NCI-H2196 treated with DMSO at 0.1 percent for 48 hours (cell line): ENCODE measurements around the gene TCTA.

ENCODE experiments used
- DNase-seq: peaks from one replicate; lab custom pipeline; 2025; ENCODE audit not compliant: unreplicated experiment; lab: John Stamatoyannopoulos, UW

TCTA gene

DNA sequence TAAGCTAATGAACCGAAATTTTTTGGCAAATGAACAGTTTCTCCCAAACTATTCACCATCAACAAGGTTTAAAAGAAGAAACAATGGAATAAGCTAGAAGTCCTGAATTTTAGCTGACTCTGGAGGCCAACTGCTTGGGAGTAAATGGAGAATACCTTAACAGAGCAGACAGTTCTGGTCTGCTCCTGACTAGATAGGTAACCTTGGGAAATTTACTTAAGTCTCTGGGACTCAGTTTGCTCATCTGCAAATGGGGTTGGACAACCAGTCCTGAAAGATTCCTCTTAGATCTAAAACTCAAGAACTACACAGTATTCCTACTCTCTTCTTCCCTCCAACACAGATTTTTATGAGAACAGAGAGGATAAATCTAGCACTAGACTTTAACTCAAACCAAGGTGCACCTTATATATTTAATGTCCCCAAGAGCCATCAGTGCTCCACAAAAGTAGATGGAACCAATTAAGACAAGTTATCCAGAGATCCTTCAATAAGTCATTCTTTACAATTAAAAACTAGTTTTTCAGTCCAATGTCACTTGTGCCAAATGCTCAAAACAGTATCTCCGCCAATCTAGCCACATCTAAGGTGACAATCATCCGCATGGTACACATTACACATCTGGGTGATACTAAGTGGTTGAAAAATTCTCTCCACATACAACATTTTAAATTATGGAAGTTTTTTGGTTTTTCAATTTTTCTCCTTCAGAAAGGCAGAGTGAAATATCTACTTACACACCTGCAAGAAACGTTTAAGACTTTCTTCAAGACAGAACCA is 2.0 kb upstream of the TCTA start:
- no peak for DNase-seq

DNA sequence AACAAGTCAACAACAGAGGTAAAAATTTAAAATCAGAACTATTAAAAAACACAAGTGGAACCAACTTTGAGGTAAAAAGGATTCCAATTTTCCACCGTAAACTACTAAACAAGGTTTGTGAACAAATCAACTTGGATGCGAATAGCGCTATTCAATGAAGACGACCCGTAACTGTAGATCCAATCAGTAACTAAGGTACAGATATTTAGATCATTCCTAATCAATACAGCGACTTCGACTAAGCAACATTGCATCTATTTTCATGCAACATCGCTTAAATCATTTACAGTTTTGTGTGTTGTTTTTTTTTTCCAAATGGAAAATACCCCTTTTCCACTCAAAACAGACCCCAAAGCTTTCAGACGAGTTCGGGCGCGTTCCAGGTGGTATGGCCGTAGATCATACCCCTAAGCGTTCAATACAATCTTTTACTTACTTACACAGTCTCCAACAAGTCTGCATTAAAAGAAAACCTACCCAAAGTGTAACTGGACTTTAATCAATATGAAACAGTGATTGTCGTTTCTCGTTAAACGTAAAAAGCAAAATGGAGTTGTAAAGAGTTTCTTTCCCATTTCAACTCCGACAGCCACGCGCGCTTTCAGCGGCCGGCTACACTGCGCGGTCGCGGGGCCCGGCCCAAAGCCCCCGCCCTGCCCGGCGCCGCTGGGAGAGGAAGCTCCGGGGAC is 1.2 kb upstream of the TCTA start:
- DNase-seq, result no peak

DNA sequence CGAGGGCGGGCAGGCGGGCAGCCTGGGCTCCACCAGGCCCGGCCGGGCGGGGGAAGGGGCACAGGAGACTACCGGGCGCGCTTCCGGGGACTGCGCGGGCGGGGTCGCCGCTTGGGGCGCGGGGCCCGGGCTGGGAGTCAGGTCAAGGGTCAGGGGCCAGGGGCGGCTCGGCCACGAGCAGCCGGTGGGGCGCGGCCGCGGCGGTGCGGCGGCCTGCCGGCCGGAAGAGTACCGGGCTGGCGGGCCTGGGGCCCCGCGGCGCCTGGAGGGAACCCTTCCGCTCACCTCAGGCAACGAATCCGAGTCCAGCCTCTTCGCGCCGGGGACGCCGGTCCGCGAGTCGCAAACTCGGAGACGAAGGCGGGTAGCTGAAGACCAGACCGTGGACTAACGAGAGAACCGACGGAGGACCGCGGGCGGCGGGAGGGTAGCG is 672 bp upstream of the TCTA start:
- DNase-seq, result no peak

DNA sequence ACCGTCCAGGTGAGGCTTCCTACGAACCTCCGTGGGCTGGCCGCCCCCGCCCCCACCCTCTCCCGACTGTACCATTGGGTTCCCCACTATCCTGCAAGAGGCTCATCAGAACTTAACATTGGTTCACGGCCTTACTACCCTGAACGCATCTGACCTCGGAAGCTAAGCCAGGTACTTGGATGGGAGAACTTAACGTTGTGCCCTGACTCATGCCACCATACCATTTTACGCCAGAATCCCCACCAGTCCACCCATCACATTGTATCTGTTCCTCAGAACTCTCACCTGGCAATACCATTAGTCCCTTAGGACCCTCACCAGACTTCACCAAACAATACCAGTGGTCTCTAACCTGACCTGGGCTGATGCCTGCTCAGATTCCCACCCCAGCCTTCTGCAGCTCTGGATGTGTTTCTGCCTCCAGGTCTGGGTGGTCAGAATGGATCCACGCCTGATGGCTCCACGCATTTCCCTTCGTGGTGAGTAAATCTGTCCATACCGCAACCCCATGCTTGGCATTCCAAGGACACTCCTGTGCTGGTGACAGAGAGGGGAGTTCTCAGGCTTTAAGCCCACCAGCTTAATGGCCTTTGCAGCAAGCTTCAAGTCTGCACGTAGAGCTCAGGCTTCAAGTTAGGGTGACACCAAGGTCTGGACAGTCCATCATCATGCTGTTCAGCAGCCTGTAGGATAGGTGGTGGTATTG is 562 bp downstream of the TCTA start:
- DNase-seq, result no peak

DNA sequence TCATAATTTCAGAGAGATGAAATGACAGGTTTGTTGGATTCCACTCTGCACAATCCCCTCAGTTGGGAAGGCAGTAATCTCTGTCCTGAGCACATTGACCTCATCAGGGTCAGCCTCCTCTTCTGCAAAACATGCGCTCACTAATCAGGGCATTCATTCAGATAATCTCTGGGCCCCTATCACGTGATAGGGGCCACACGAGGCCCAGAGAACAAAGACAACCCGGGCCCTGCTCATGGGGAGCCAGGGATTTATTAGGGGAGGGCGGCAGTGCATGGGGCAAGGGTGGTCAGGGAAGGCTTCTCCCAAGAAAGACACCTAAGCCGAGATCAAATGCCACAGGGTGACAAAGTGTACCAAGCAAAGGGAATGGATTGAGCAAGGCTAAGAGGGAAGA is 1.1 kb downstream of the TCTA start:
- DNase-seq, result no peak

DNA sequence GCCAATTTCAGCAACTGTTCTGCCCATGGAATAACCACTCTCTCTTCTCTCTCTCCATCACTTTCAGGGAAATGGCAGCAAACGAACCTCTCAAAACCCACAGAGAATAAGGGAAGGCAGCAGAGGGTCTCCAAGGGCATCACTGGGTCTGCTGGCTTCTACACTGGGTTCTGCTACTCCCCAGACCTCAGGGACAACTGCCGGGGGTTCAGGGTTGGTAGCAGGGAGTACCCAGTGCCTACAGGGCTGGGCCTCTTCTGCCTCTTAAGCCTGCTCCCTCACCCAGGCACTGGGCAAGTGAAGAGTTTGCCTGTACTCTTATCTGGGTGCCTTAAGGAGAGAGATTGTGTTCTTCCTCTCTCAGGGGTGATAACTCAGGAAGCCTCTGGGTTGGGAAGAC is 2.5 kb downstream of the TCTA start:
- DNase-seq, result no peak

DNA sequence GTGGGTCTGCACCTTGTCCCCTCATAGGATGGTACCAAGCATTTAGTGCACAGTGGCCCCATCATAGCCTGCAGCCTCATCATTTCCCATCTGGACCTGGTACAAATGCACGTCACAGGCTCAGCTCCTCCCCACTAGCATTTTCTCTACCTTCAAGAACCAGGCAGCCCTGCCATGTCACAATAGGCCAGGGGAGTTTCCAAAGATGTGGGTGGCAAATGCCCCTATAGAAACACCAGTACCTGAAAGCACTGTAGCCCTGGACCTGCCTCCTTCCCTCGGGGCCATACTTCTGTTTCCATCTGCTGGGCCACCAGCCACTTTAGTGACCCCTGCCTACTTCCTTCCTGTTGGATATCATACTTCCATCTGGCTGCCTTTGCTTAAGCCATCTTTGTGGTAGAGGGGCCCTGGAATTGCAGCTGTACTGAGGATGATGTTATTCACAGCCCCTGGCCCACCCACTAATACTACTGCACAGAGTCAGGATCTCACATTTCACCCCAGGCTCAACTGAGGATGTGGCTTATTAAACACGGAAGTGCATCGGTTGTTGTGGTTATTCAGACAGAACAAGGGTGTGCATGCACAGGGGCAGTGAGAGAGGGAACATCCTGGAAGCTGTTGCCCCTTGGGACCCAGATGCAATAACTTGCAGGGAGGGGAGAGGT is 3.8 kb downstream of the TCTA start:
- DNase-seq, result no peak

DNA sequence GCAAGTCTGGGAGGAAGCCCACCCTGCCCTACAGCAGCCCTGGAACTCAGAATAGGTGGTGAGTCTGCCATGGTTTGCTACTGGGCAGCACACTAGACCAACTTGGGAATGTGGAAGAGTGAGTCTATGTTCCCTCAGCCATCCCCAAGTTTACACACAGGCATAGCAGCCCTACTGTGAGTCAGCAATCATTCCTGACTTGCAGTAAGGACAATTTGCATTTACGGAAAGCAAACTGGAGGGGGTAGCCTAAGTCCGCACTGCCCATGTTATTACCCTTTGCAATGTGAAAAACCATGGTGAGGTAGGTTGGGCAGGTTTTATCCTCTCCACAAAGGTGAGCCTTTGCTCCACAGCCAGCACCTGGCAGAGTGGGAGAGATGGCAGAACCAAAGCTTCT is 4.6 kb downstream of the TCTA start:
- no peak for DNase-seq

DNA sequence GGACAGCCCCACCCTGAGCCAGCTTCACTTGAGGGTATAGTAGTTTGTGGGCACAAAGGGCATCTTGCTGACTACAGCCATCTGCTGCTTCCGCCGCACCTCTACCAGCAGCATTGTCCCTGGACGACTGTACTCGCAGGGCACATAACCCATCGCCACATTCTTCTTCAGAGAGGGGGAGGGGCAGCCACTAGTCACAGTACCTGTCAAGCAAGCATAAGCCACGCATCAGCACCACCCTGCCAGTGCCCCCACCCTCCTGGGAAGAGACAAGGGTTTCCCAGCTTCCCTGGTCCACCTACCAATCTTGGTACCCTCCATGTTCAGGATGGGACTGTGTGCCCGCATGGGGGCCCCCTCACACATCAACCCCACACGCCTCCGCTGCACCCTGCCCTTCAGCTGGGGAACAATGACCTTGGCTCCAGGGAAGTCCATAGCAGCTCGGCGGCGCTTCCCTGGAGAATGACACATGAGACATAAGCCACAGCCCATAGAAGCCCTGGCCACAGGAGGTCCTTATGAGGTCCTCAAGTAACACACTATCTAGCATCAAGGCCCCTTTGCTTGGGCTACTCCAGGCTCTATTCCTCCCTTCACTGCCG is 5.4 kb downstream of the TCTA start:
- no peak for DNase-seq

DNA sequence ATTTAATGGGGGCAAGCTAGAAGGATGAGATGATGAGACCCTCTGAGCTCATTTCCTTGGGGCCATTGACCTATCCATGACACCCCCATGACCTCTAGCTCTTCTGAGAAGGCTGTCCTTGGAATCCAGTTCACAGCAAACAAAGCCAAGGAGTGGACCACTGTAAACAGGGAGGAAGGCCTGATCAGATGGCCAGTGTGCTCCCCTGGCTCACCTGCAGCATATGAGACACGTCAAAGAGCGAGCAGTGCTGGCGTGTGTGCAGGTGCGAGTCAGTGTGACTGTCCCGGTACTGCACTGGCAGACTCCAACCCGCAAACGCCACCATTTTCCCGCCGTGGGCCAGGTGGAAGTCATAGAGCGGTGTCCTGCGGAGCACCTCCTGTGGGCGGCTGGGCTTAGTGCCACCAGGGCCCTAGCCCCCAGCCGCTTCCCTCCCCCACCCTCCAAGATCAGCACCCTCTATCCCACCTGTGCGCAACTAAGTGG is 9.7 kb downstream of the TCTA start:
- no peak for DNase-seq

DNA sequence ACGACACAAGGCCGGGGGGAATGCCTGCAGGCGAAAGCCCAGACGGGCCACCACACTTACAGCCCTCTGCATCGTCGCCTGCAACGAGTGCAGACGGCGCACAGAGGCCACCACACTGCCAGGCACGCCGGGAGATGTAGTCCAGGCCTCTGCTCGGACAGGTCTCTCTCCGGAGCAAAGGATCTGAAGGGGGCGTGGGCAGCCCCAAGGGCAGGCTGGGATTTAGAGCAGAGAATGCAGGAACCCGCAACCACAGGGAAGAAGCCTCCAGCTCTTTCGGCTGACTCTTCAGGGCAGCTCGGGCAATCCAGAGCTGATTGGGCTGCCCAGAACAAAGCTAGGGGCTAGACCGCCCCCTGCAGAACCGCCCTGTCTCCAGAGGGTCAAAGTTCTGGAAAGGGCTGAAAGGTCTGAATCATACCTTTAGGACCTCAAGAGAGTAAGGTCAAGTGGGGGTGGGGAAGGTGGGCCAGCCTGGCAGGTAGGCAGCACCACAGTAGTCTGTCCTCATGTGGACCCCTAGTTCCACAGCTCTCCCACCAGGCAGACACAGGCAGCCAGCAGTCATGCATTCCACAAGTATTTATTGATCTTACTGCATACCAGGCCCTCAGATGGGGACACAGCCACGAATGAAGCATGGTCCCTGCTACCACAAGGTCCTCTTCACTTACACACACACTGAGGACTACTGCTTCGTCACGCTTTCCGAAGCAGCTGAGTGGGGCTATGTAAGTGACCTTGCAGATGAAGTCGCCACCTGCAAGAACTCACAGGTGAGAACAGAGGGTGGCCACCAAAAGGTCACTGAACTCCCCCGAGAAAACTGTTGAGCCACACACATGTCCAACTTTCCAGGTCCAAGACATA is 10.4 kb downstream of the TCTA start, which contains the start of gene AMT:
AMT (minus strand) TSS at position 95 of the 870 bp plus-strand sequence; CDS start at position 72, 23 bp downstream.
- no peak for DNase-seq

DNA sequence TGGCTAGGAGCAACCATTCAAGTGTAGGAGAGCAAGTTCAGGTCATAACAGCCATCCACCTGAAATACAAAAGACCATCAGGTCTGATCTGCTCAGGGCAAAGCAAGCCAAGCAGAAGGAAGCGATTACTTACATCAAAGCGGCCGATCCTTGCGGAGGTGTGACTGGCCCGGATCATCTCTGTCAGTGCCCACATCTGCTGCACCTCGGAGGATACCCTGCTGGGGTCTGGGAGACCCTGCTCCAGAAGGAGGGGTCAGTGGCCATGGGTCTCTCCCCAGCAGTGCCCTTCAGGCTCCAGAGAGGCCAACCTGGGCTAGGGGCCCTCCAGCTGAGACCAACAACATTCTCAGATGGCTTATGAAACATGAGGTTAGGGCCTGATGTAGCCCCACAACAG is 12.6 kb downstream of the TCTA start:
- DNase-seq, result no peak

DNA sequence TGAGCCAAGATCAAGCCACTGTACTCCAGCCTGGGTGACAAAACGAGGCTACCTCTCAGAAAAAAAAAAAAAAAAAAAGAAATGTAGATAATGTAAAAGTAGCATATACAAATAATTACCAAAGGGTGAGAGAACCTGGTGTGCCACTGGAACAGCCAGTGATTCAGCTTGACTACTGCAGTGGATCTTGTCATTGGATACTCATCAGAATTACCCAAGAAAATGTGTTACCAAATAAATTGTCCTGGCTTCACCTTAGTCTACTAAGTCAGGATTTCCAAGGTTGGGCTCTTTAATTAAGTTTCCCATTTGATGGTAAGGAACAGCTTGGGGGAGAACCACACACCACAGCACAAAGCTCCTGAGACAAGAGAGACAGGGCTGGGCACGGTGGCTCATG is 15.4 kb downstream of the TCTA start:
- no peak for DNase-seq

DNA sequence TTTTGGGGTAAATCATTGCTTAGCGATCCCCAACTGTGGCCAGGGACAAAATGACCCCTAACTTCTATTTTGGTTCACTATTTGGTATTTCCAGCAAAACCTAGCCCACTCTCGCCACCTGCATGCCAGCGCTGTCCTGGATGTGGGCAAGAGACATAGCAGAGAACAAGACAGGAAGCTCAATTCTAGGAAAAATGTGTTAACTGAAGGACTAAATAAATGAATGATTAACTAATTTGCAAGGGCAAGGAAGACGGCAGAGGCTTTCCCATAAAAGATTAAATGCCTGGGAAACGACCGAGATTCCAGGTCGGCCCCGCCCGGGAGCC is 16.5 kb downstream of the TCTA start:
- no peak for DNase-seq

DNA sequence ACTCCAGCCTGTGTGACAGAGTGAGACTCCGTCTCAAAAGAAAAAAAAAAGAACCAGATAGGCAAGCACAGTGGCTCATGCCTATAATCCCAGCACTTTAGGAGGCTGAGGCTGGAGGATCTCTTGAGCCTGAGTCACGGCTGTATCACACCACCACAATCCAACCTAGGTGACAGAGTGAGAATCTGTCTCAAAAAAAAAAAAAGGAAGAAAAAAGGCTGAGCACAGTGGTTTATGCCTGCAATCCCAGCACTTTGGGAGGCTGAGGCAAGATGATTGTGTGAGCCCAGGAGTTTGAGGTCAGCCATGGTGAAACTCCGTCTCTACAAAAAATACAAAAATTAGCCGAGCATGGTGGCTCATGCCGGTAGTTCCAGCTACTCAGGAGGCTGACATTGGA is 22.5 kb downstream of the TCTA start:
- no peak for DNase-seq

DNA sequence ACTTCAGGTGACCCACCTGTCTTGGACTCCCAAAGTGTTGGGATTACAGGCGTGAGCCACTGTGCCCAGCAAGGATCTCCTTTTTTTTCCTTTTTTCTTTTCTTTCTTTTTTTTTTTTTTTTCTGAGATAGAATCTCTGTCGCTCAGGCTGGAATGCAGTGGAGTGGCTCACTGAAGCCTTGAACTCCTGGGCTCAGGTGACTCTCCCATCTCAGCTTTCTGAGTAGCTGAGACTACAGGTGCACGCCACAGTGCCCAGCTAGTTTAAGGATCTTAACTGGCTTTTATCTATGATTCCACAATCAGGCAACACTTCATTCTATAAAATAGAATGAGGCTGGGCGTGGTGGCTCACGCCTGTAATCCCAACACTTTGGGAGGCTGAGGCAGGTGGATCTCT is 33.2 kb downstream of the TCTA start:
- no peak for DNase-seq

DNA sequence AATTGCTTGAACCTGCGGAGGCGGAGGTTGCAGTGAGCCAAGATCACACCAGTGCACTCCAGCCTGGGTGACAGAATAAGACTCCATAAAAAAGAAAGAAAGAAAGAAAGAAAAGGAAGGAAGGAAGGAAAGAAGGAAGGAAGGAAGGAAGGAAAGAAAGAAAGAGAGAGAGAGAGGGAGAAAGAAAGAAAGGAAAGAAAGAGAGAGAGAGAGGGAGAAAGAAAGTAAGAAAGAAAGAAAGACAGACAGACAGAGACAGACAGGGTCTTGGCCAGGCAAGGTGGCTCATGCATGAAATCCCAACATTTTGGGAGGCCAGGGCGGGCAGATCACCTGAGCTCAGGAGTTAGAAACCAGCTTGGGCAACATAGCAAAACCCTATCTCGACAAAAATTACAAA is 41.4 kb downstream of the TCTA start:
- no peak for DNase-seq

DNA sequence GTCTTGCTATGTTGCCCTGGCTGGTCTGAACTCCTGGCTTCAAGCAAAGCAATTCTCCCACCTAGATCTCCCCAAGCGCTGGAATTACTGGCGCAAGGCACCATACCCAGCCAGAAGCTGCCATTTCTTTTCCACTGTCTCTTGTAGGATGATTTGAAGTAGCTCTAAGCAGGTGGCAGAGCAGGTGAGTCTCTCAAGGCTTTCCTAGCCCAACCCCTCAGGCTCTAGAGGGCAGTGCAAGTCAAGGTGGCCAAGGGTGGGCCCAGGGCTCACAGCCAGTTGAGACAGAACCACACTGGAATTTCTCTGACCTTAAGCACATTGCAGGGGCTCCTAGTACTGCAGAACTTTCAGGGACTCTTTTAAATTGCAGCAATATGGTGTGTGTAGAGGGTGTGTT is 42.2 kb downstream of the TCTA start:
- DNase-seq, result peak; percentile 3

DNA sequence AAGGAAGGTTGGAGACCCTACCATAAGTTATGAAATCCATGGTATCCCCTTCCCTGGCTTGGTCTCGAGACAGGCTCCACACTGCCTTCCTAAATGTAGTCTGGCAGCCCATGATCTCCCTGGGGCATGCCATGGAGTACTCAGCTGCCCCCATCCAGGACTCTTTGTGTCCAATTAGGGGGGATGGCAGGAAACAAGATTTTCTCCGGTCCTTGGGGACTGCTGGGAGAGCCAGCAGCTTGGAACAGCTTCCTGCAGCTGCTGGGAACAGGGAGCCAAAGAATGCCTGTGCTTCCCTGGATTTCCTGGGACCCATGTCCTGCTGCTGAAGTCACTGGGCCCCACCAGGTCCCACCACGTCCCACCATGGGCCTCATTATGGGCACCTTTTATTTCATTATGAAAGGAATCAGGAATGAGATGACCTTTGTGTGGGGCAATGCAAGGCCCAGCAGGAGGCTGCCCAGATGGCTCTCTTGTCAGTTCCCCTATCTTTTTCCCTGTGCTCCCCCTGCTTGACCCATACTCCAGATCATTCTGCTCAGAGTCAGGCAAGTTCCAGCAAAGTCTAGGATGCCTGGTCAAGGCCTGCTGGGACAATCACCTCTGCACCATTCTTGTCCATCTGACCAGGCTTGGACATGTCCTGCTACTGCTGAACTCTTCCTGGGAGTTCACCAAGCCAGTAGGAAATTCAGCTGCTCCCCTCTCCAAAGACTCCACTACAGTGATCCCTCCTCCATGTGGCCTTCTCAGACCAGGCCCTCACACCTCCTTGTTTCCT is 42.9 kb downstream of the TCTA start:
- no peak for DNase-seq
